ENCODE results near the gene CERCAM.

DNA sequence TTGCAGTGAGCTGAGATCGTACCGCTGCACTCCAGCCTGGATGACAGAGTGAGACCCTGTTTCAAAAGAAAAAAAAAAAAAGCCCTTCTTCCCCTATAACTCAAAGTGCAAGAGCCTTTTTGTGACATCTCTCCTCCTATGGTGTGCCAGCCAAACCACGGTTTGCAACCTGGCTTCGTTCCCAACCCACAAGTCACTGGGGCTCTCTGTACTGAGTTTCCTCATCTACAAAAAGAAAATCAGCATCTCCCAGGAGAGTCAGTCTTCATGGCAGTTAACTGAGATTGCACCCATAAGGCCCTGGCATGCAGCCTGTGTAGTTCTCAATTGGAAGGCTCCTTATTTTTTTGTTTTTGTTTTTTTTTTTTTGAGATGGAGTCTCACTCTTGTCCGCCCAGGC lies 49.9 kb downstream of the CERCAM start:
- TF ChIP-seq EZH2 (IDR thresholded peaks at IDR 0.05; ENCODE audit: borderline replicate concordance, insufficient read depth, low read length, poor library complexity, severe bottlenecking): no peak
- TF ChIP-seq, protein P1, sequence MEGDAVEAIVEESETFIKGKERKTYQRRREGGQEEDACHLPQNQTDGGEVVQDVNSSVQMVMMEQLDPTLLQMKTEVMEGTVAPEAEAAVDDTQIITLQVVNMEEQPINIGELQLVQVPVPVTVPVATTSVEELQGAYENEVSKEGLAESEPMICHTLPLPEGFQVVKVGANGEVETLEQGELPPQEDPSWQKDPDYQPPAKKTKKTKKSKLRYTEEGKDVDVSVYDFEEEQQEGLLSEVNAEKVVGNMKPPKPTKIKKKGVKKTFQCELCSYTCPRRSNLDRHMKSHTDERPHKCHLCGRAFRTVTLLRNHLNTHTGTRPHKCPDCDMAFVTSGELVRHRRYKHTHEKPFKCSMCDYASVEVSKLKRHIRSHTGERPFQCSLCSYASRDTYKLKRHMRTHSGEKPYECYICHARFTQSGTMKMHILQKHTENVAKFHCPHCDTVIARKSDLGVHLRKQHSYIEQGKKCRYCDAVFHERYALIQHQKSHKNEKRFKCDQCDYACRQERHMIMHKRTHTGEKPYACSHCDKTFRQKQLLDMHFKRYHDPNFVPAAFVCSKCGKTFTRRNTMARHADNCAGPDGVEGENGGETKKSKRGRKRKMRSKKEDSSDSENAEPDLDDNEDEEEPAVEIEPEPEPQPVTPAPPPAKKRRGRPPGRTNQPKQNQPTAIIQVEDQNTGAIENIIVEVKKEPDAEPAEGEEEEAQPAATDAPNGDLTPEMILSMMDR (IDR thresholded peaks at IDR 0.05; ENCODE audit: poor library complexity, severe bottlenecking): no peak
- no peak for TF ChIP-seq TAF1 (IDR thresholded peaks at IDR 0.05; ENCODE audit: low read depth)
- TF ChIP-seq POLR2AphosphoS5 (IDR thresholded peaks at IDR 0.05): no peak
- no peak for TF ChIP-seq EP300 (conservative IDR thresholded peaks at IDR 0.05; ENCODE audit: poor library complexity, severe bottlenecking)
- no peak for TF ChIP-seq RAD21 (conservative IDR thresholded peaks at IDR 0.05)
- TF ChIP-seq, protein P2, sequence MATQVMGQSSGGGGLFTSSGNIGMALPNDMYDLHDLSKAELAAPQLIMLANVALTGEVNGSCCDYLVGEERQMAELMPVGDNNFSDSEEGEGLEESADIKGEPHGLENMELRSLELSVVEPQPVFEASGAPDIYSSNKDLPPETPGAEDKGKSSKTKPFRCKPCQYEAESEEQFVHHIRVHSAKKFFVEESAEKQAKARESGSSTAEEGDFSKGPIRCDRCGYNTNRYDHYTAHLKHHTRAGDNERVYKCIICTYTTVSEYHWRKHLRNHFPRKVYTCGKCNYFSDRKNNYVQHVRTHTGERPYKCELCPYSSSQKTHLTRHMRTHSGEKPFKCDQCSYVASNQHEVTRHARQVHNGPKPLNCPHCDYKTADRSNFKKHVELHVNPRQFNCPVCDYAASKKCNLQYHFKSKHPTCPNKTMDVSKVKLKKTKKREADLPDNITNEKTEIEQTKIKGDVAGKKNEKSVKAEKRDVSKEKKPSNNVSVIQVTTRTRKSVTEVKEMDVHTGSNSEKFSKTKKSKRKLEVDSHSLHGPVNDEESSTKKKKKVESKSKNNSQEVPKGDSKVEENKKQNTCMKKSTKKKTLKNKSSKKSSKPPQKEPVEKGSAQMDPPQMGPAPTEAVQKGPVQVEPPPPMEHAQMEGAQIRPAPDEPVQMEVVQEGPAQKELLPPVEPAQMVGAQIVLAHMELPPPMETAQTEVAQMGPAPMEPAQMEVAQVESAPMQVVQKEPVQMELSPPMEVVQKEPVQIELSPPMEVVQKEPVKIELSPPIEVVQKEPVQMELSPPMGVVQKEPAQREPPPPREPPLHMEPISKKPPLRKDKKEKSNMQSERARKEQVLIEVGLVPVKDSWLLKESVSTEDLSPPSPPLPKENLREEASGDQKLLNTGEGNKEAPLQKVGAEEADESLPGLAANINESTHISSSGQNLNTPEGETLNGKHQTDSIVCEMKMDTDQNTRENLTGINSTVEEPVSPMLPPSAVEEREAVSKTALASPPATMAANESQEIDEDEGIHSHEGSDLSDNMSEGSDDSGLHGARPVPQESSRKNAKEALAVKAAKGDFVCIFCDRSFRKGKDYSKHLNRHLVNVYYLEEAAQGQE (IDR thresholded peaks at IDR 0.05; ENCODE audit: borderline replicate concordance): no peak
- no peak for TF ChIP-seq SMC3 (conservative IDR thresholded peaks at IDR 0.05; ENCODE audit: poor library complexity)
